Measurements from ENCODE around the gene LCMT2. TPM values are rescaled to one million over a fixed set of nuclear protein-coding genes. Genes with fewer than 3 reads are reported as not detected.

Gene LCMT2
- polyA plus RNA-seq, 1 donor from 2014 or later, result 10.3 TPM

- no peaks in the 10 kb centered on the region for H4K20me1 ChIP-seq (ENCODE audit: insufficient read depth)
- H3K9me2 ChIP-seq (ENCODE audit: insufficient read depth, low read length), result no peaks in the 10 kb centered on the region
- H3K9ac ChIP-seq (ENCODE audit: low read length), result no peak overlapping the region
- H3K4me2 ChIP-seq (ENCODE audit: low read length), result no peak overlapping the region
- no peak overlapping the region for H2AFZ ChIP-seq (ENCODE audit: low read depth, low read length)
- TF ChIP-seq SMC3 (conservative IDR thresholded peaks at IDR 0.05; ENCODE audit: poor library complexity) (no peak), REST (IDR thresholded peaks at IDR 0.05; ENCODE audit: borderline replicate concordance) (no peak), TAF1 (IDR thresholded peaks at IDR 0.05; ENCODE audit: low read depth) (no peak), MXI1 (conservative IDR thresholded peaks at IDR 0.05; ENCODE audit: poor library complexity, severe bottlenecking) (no peak), POLR2AphosphoS5 (IDR thresholded peaks at IDR 0.05) (no peak), RAD21 (conservative IDR thresholded peaks at IDR 0.05) (no peak), EZH2 (IDR thresholded peaks at IDR 0.05; ENCODE audit: borderline replicate concordance, insufficient read depth, low read length, poor library complexity, severe bottlenecking) (no peak), EP300 (conservative IDR thresholded peaks at IDR 0.05; ENCODE audit: poor library complexity, severe bottlenecking) (no peak), CTCF (IDR thresholded peaks at IDR 0.05; ENCODE audit: poor library complexity, severe bottlenecking) (no peak)
- no peaks in the 10 kb centered on the region for H3K27me3 ChIP-seq (ENCODE audit: insufficient read depth, low read depth, low read length)
- no peaks in the 10 kb centered on the region for H3K36me3 ChIP-seq (ENCODE audit: insufficient read depth, low read length)
- H3K4me3 ChIP-seq (ENCODE audit: low read length), result no peak overlapping the region
- H3K9me3 ChIP-seq (ENCODE audit: low read length), result no peaks in the 10 kb centered on the region
- no peaks in the 10 kb centered on the region for H3K79me2 ChIP-seq (replicated peaks; ENCODE audit: insufficient read depth, low read length)
- H3F3A ChIP-seq (ENCODE audit: insufficient read depth, low read length, poor library complexity, severe bottlenecking), result no peaks in the 10 kb centered on the region
- no peak overlapping the region for H3K27ac ChIP-seq (ENCODE audit: low read length)
Observed at GRCh38 chr15:43299884-43300283, 30.5 kb downstream of the LCMT2 start.

- Histone ChIP-seq H3K79me2 (replicated peaks; ENCODE audit: insufficient read depth, low read length) (no peaks in the 10 kb centered on the region), H3K4me3 (ENCODE audit: low read length) (no peak overlapping the region), H3K9me3 (ENCODE audit: low read length) (no peaks in the 10 kb centered on the region), H4K20me1 (ENCODE audit: insufficient read depth) (no peaks in the 10 kb centered on the region), H3F3A (ENCODE audit: insufficient read depth, low read length, poor library complexity, severe bottlenecking) (no peaks in the 10 kb centered on the region), H2AFZ (ENCODE audit: low read depth, low read length) (no peak overlapping the region), H3K27me3 (ENCODE audit: insufficient read depth, low read depth, low read length) (no peaks in the 10 kb centered on the region), H3K4me2 (ENCODE audit: low read length) (no peak overlapping the region), H3K36me3 (ENCODE audit: insufficient read depth, low read length) (no peaks in the 10 kb centered on the region), H3K9me2 (ENCODE audit: insufficient read depth, low read length) (no peaks in the 10 kb centered on the region), H3K9ac (ENCODE audit: low read length) (no peak overlapping the region), H3K27ac (ENCODE audit: low read length) (no peak overlapping the region)
- TF ChIP-seq EP300 (conservative IDR thresholded peaks at IDR 0.05; ENCODE audit: poor library complexity, severe bottlenecking) (no peak), EZH2 (IDR thresholded peaks at IDR 0.05; ENCODE audit: borderline replicate concordance, insufficient read depth, low read length, poor library complexity, severe bottlenecking) (no peak), SMC3 (conservative IDR thresholded peaks at IDR 0.05; ENCODE audit: poor library complexity) (no peak), CTCF (IDR thresholded peaks at IDR 0.05; ENCODE audit: poor library complexity, severe bottlenecking) (no peak), TAF1 (IDR thresholded peaks at IDR 0.05; ENCODE audit: low read depth) (no peak), MXI1 (conservative IDR thresholded peaks at IDR 0.05; ENCODE audit: poor library complexity, severe bottlenecking) (no peak), POLR2AphosphoS5 (IDR thresholded peaks at IDR 0.05) (no peak)
Observed at GRCh38 chr15:43299411-43299810, 31.0 kb downstream of the LCMT2 start.
